LNCaP clone FGC (cell line): ENCODE results near the gene RGS6.

ENCODE experiments used
- DNase-seq: peaks from one replicate; pipeline ENCODE4 v3.0.0-alpha.2; 2011; ENCODE audit warnings: low read depth
- H3K4me3 ChIP-seq: 2 replicates; pipeline ENCODE4 v1.5.1; 2011; ENCODE audit warnings: mild to moderate bottlenecking, low read depth, low read length, control low read depth
- TF ChIP-seq, protein P1 (sequence below): IDR thresholded peaks from 2 replicates; pipeline ENCODE4 v1.5.1; 2012; ENCODE audit warnings: mild to moderate bottlenecking; ENCODE audit not compliant: control insufficient read depth, insufficient read depth; ENCODE audit errors: extremely low read depth

RGS6 gene

GRCh38 chr14:72409047-72409446 is 476.8 kb downstream of the RGS6 start:
- no peak overlapping the region for H3K4me3 ChIP-seq
- no peak for DNase-seq

GRCh38 chr14:72416081-72416849 is 484.0 kb downstream of the RGS6 start:
- H3K4me3 ChIP-seq = no peak overlapping the region
- DNase-seq = no peak
- TF ChIP-seq, protein P1, sequence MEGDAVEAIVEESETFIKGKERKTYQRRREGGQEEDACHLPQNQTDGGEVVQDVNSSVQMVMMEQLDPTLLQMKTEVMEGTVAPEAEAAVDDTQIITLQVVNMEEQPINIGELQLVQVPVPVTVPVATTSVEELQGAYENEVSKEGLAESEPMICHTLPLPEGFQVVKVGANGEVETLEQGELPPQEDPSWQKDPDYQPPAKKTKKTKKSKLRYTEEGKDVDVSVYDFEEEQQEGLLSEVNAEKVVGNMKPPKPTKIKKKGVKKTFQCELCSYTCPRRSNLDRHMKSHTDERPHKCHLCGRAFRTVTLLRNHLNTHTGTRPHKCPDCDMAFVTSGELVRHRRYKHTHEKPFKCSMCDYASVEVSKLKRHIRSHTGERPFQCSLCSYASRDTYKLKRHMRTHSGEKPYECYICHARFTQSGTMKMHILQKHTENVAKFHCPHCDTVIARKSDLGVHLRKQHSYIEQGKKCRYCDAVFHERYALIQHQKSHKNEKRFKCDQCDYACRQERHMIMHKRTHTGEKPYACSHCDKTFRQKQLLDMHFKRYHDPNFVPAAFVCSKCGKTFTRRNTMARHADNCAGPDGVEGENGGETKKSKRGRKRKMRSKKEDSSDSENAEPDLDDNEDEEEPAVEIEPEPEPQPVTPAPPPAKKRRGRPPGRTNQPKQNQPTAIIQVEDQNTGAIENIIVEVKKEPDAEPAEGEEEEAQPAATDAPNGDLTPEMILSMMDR = no peak

More at GRCh38 chr14:72409047-72409446, 476.8 kb downstream of the RGS6 start:
- TF ChIP-seq, protein P1 = no peak

- TF ChIP-seq, protein P1 = peak; percentile 79
- peak; percentile 38 for DNase-seq
- no peak overlapping the region for H3K4me3 ChIP-seq
Observed at GRCh38 chr14:72416892-72417291, 484.7 kb downstream of the RGS6 start.

- no peak overlapping the region for H3K4me3 ChIP-seq
- no peak for DNase-seq
- TF ChIP-seq, protein P1 = no peak
Observed at GRCh38 chr14:72418806-72419205, 486.6 kb downstream of the RGS6 start.

GRCh38 chr14:72419226-72419775 is 487.1 kb downstream of the RGS6 start:
- TF ChIP-seq, protein P1 = no peak
- H3K4me3 ChIP-seq = no peak overlapping the region
- no peak for DNase-seq

- peak; percentile 28 for DNase-seq
- H3K4me3 ChIP-seq = no peak overlapping the region
- TF ChIP-seq, protein P1 = peak; percentile 95
Observed at GRCh38 chr14:72420749-72421474, 488.7 kb downstream of the RGS6 start.
